Psoas muscle (tissue), 8 donors: ENCODE results near the gene STYXL1. TPM values are rescaled to one million over a fixed set of nuclear protein-coding genes. Genes with fewer than 3 reads are reported as not detected.
"Not testable (repeated sequence)": the region's sequence is repeated elsewhere in the genome, so short reads cannot be mapped to it uniquely, and the experiment has no call there.

Source experiments
- ATAC-seq, 4 donors: fragments of 200-7000 bp; cut with Tn5 transposase; one replicate each; pipeline ENCODE4 v1.9.1; 2020; ENCODE audit warnings: moderate library complexity in 3 of 4, mild to moderate bottlenecking in 2 of 4
- DNase-seq, 2 donors: peaks; one replicate each; pipeline ENCODE4 v3.0.0-alpha.2; 2020
- H3K27ac ChIP-seq: fragments of 200-600 bp; one replicate; pipeline ENCODE4 v1.8.0; 2022
- H3K27me3 ChIP-seq, 3 donors: fragments of 200-600 bp in 1 of 3; one replicate each; pipeline versions ENCODE4 v1.6.1 to v1.8.0; 2013 to 2022; ENCODE audit warnings: low read length in 2 of 3, mild to moderate bottlenecking in 2 of 3, moderate library complexity in 1 of 3; ENCODE audit not compliant: insufficient read depth in 3 of 3
- H3K36me3 ChIP-seq, 2 donors: fragments of 200-600 bp in 1 of 2; one replicate each; pipeline versions ENCODE4 v1.6.1 to v1.8.0; 2013 to 2022; ENCODE audit warnings: low read depth in 1 of 2, mild to moderate bottlenecking in 1 of 2, moderate library complexity in 1 of 2; ENCODE audit not compliant: insufficient read depth in 1 of 2
- H3K4me1 ChIP-seq: fragments of 200-600 bp; one replicate; pipeline ENCODE4 v1.8.0; 2022
- H3K4me3 ChIP-seq: fragments of 200-600 bp; one replicate; pipeline ENCODE4 v1.8.0; 2022; ENCODE audit warnings: mild to moderate bottlenecking
- H3K9me3 ChIP-seq: fragments of 200-600 bp; one replicate; pipeline ENCODE4 v1.8.0; 2022
- CTCF ChIP-seq: fragments of 200-600 bp; IDR thresholded peaks from one replicate; pipeline ENCODE4 v1.8.0; 2022; ENCODE audit warnings: antibody characterized with exemption
- WGBS, 3 donors: extraction: QIAGEN DNeasy Blood & Tissue Kit; methylation state at CpG; one replicate each; pipeline versions ENCODE4 v1.1.6 to v1.1.7; 2013; 5-methylcytosine and 5-hydroxymethylcytosine counted together
- intact Hi-C, 2 donors: fragments of 100-400 bp; cut with DNase I; formaldehyde crosslinking; loops; one replicate each; pipeline versions ENCODE4 v1.11.0 to v1.14.2; 2022
- polyA plus RNA-seq, 3 donors: library from polyadenylated mRNA; stranded (reverse); fragments of 200-250 nt; gene quantifications; one replicate each; pipeline ENCODE4 v1.2.3, GENCODE V29; 2013
- total RNA-seq, 4 donors: library from RNA; stranded (reverse); fragmentation: NEBNext Ultra II Directional in 2 of 4; extraction: Animal tissue kit (Norgen Biotek cat#: 25700) in 2 of 4; gene quantifications; one replicate each; pipeline versions ENCODE4 v1.2.1 to v1.2.4, GENCODE V29; 2021 to 2023
- donor health status: healthy with polysubstance abuse.
- donor health status: DM: no; HTN: no; CAD: no; lungs with moderate emphysema.
- donor health status: Bipolar disorder and iron deficiency.
- donor health status: healthy.
- donor health status: DM: yes; HTN: yes; CAD: no.
- donor health status: DM: no; HTN: no; CAD: no.
- donor health status: DM: no; HTN: no; CAD: no.
- donor health status: DM: yes; HTN: yes; CAD: no.

The STYXL1 gene
- total and polyA plus RNA-seq, 7 donors: 6.6 to 67.5 (median 15.4) TPM

GRCh38 chr7:76011442-76011861, 36.3 kb downstream of the STYXL1 start:
- intact Hi-C loops: no loop called here
- H3K4me1 ChIP-seq: peaks cover 22% of the 10 kb centered on the region
- TF ChIP-seq CTCF: no peak
- DNase-seq (peak; percentile 53 to 78), ATAC-seq (peak in 3 of 4 donors; percentile 26 to 59 (median 32))
- H3K9me3 ChIP-seq: no peaks in the 10 kb centered on the region
- peak overlapping the region; percentile 30 for H3K4me3 ChIP-seq
- H3K27ac ChIP-seq: peak overlapping the region; percentile 41
- peaks cover 0 to 22% of the 10 kb centered on the region in 2 donors for H3K36me3 ChIP-seq
- no peaks in the 10 kb centered on the region for H3K27me3 ChIP-seq
- WGBS, 3 donors: 45 to 50% (median 48%) methylated on average over 8 of the region's 8 CpGs

GRCh38 chr7:76009672-76010600, 37.9 kb downstream of the STYXL1 start:
- WGBS, 3 donors: 36 to 57% (median 42%) methylated on average over 11 of the region's 11 CpGs
- DNase-seq: no peak
- peaks cover 22% of the 10 kb centered on the region for H3K4me1 ChIP-seq
- peaks cover 0 to 19% of the 10 kb centered on the region in 2 donors for H3K36me3 ChIP-seq
- no peak overlapping the region for H3K27ac ChIP-seq
- no peaks in the 10 kb centered on the region for H3K9me3 ChIP-seq
- ATAC-seq: peak; percentile 64 to 88 (median 75)
- intact Hi-C loops: loop anchor here in 1 of 2 donors (10.0 kb wide), 1 partner anchor 55 kb away; no protein-coding TSS in a partner anchor
- no peak for TF ChIP-seq CTCF
- no peaks in the 10 kb centered on the region for H3K27me3 ChIP-seq
- H3K4me3 ChIP-seq: no peak overlapping the region

GRCh38 chr7:76008156-76008687, 39.6 kb downstream of the STYXL1 start:
- intact Hi-C loops: loop anchor here in 1 of 2 donors (10.0 kb wide), 1 partner anchor 53 kb away; no protein-coding TSS in a partner anchor
- WGBS, 3 donors: 78 to 84% (median 79%) methylated on average over 8 of the region's 8 CpGs
- no peaks in the 10 kb centered on the region for H3K27me3 ChIP-seq
- H3K27ac ChIP-seq: no peak overlapping the region
- TF ChIP-seq CTCF: no peak
- DNase-seq (no peak), ATAC-seq (no peak)
- no peaks in the 10 kb centered on the region for H3K9me3 ChIP-seq
- H3K4me1 ChIP-seq: peaks cover 22% of the 10 kb centered on the region
- no peak overlapping the region for H3K4me3 ChIP-seq
- H3K36me3 ChIP-seq: peaks cover 0 to 31% of the 10 kb centered on the region in 2 donors

GRCh38 chr7:76005004-76005403, 42.8 kb downstream of the STYXL1 start:
- H3K27ac ChIP-seq, ATAC-seq, H3K9me3 ChIP-seq, DNase-seq, H3K4me1 ChIP-seq, H3K4me3 ChIP-seq, H3K27me3 ChIP-seq: not testable (repeated sequence)
- 82 to 91% (median 88%) methylated on average over 4 of the region's 4 CpGs for WGBS, 3 donors
- H3K36me3 ChIP-seq: peaks cover 0 to 47% of the 10 kb centered on the region in 2 donors
- intact Hi-C loops: loop anchor here in 1 of 2 donors (10.0 kb wide), 1 partner anchor 50 kb away; no protein-coding TSS in a partner anchor

- ATAC-seq: no peak
- intact Hi-C loops: loop anchor here in 1 of 2 donors (10.0 kb wide), 1 partner anchor 49 kb away; no protein-coding TSS in a partner anchor
- no peak for DNase-seq
These were observed 44.4 kb downstream of the STYXL1 start for GRCh38 chr7:76003351-76003750.

More at GRCh38 chr7:76003351-76003750, 44.4 kb downstream of the STYXL1 start:
- H3K4me1 ChIP-seq: no peaks in the 10 kb centered on the region
- no peak for TF ChIP-seq CTCF
- no peak overlapping the region for H3K27ac ChIP-seq
- no peaks in the 10 kb centered on the region for H3K27me3 ChIP-seq
- H3K4me3 ChIP-seq: no peak overlapping the region
- WGBS, 3 donors: 93 to 94% (median 94%) methylated on average over 10 of the region's 10 CpGs
- H3K36me3 ChIP-seq: peaks cover 0 to 47% of the 10 kb centered on the region in 2 donors
- H3K9me3 ChIP-seq: no peaks in the 10 kb centered on the region
